ENCODE results near the gene RHCE.

Gene RHCE

GRCh38 chr1:25442178-25442577 lies 21.6 kb upstream of the RHCE start:
- peak; percentile 44; the same call in 1 of the 2 replicates for TF ChIP-seq GATA2 (IDR thresholded peaks at IDR 0.05; ENCODE audit: low read depth, low read length)
- no peak for TF ChIP-seq GATA3 (IDR thresholded peaks at IDR 0.05; ENCODE audit: low read depth, low read length)

- TF ChIP-seq GATA3 (IDR thresholded peaks at IDR 0.05; ENCODE audit: low read depth, low read length) (no peak), GATA2 (IDR thresholded peaks at IDR 0.05; ENCODE audit: low read depth, low read length) (no peak)
Observed at GRCh38 chr1:25439287-25439686, 18.7 kb upstream of the RHCE start.

GRCh38 chr1:25437672-25438071 lies 17.0 kb upstream of the RHCE start:
- no peak for TF ChIP-seq GATA2 (IDR thresholded peaks at IDR 0.05; ENCODE audit: low read depth, low read length)
- no peak for TF ChIP-seq GATA3 (IDR thresholded peaks at IDR 0.05; ENCODE audit: low read depth, low read length)

- no peak for TF ChIP-seq GATA2 (IDR thresholded peaks at IDR 0.05; ENCODE audit: low read depth, low read length)
- TF ChIP-seq GATA3 (IDR thresholded peaks at IDR 0.05; ENCODE audit: low read depth, low read length) = no peak
Observed at GRCh38 chr1:25435397-25436108, 14.9 kb upstream of the RHCE start.

GRCh38 chr1:25433389-25434186 lies 13.0 kb upstream of the RHCE start:
- TF ChIP-seq GATA3 (IDR thresholded peaks at IDR 0.05; ENCODE audit: low read depth, low read length) = no peak
- TF ChIP-seq GATA2 (IDR thresholded peaks at IDR 0.05; ENCODE audit: low read depth, low read length) = no peak

GRCh38 chr1:25432749-25433388 lies 12.2 kb upstream of the RHCE start:
- TF ChIP-seq GATA3 (IDR thresholded peaks at IDR 0.05; ENCODE audit: low read depth, low read length) (no peak), GATA2 (IDR thresholded peaks at IDR 0.05; ENCODE audit: low read depth, low read length) (no peak)

- no peak for TF ChIP-seq GATA3 (IDR thresholded peaks at IDR 0.05; ENCODE audit: low read depth, low read length)
- TF ChIP-seq GATA2 (IDR thresholded peaks at IDR 0.05; ENCODE audit: low read depth, low read length) = no peak
Observed at GRCh38 chr1:25431955-25432719, 11.5 kb upstream of the RHCE start.

- no peak for TF ChIP-seq GATA2 (IDR thresholded peaks at IDR 0.05; ENCODE audit: low read depth, low read length)
- TF ChIP-seq GATA3 (IDR thresholded peaks at IDR 0.05; ENCODE audit: low read depth, low read length) = no peak
Observed at GRCh38 chr1:25430967-25431881, 10.6 kb upstream of the RHCE start.

- TF ChIP-seq GATA3 (IDR thresholded peaks at IDR 0.05; ENCODE audit: low read depth, low read length) (no peak), GATA2 (IDR thresholded peaks at IDR 0.05; ENCODE audit: low read depth, low read length) (no peak)
Observed at GRCh38 chr1:25430073-25430966, 9.7 kb upstream of the RHCE start, which contains the start of gene MACO1. MACO1 (plus strand) TSS chr1:25430897; CDS start chr1:25431099, 202 bp downstream.

- TF ChIP-seq GATA2 (IDR thresholded peaks at IDR 0.05; ENCODE audit: low read depth, low read length) (no peak), GATA3 (IDR thresholded peaks at IDR 0.05; ENCODE audit: low read depth, low read length) (no peak)
Observed at GRCh38 chr1:25428475-25429166, 8.0 kb upstream of the RHCE start.

- TF ChIP-seq GATA2 (IDR thresholded peaks at IDR 0.05; ENCODE audit: low read depth, low read length) (no peak), GATA3 (IDR thresholded peaks at IDR 0.05; ENCODE audit: low read depth, low read length) (no peak)
Observed at GRCh38 chr1:25427696-25428095, 7.1 kb upstream of the RHCE start.
